Astrocyte of the spinal cord (primary cell): ENCODE data around the gene MROH2A.

ENCODE experiments used
- DNase-seq: peaks from one replicate; pipeline ENCODE4 v3.0.0; 2011; ENCODE audit warnings: low read depth, low spot score
- H3K4me3 ChIP-seq: 2 replicates; pipeline ENCODE4 v1.5.1; 2011; ENCODE audit warnings: low read depth, mild to moderate bottlenecking, low read length, moderate library complexity
- CTCF ChIP-seq: IDR thresholded peaks from 2 replicates; pipeline ENCODE4 v1.5.1; 2012; ENCODE audit warnings: low read depth, mild to moderate bottlenecking, low read length, inconsistent platforms
- in situ Hi-C: cut with HindIII; loops from 2 replicates; pipeline ENCODE4 v1.10.0; 2017; ENCODE audit warnings: low sequenced_read_pairs

The MROH2A gene

GRCh38 chr2:233846387-233847247 is 68.5 kb downstream of the MROH2A start:
- in situ Hi-C loops = no loop called here
- no peak overlapping the region for H3K4me3 ChIP-seq
- DNase-seq = no peak

GRCh38 chr2:233847248-233847898 is 69.2 kb downstream of the MROH2A start:
- TF ChIP-seq CTCF = no peak
- in situ Hi-C loops = no loop called here
- H3K4me3 ChIP-seq = no peak overlapping the region
- DNase-seq = no peak

More at GRCh38 chr2:233846387-233847247, 68.5 kb downstream of the MROH2A start:
- no peak for TF ChIP-seq CTCF

- in situ Hi-C loops = no loop called here
- no peak for TF ChIP-seq CTCF
Measured at GRCh38 chr2:233848276-233848675, 70.1 kb downstream of the MROH2A start.

GRCh38 chr2:233849607-233850271 is 71.6 kb downstream of the MROH2A start:
- H3K4me3 ChIP-seq = no peak overlapping the region
- in situ Hi-C loops = no loop called here
- no peak for DNase-seq
- no peak for TF ChIP-seq CTCF

More at GRCh38 chr2:233848276-233848675, 70.1 kb downstream of the MROH2A start:
- DNase-seq = no peak
- H3K4me3 ChIP-seq = no peak overlapping the region

- in situ Hi-C loops = no loop called here
Measured at GRCh38 chr2:233850745-233851144, 72.6 kb downstream of the MROH2A start.

More at GRCh38 chr2:233850745-233851144, 72.6 kb downstream of the MROH2A start:
- DNase-seq = no peak
- no peak overlapping the region for H3K4me3 ChIP-seq
- no peak for TF ChIP-seq CTCF
